HL-60 (cell line): ENCODE results near the gene STK17A.
"Not testable (repeated sequence)": the region's sequence is repeated elsewhere in the genome, so short reads cannot be mapped to it uniquely, and the experiment has no call there.

Source experiments
- DNase-seq, 2 experiments: peaks; one replicate each; pipeline ENCODE4 v3.0.0-alpha.2; 2010 to 2020; ENCODE audit warnings: low read depth in 1 of 2, low spot score in 1 of 2
- H3K27ac ChIP-seq: fragments of 250-450 bp; sonication (Bioruptor Pico); replicated peaks from 2 replicates; pipeline ENCODE4 v1.5.1; 2020; ENCODE audit warnings: mild to moderate bottlenecking, moderate library complexity
- H3K27me3 ChIP-seq: fragments of 250-450 bp; sonication (Bioruptor Pico); 2 replicates; pipeline ENCODE4 v1.5.1; 2021; ENCODE audit warnings: mild to moderate bottlenecking, moderate library complexity; ENCODE audit not compliant: insufficient read depth, poor library complexity, severe bottlenecking
- H3K4me3 ChIP-seq: replicated peaks from 2 replicates; pipeline ENCODE4 v1.5.1; 2011; ENCODE audit warnings: mild to moderate bottlenecking, control low read depth, low read length; ENCODE audit not compliant: insufficient read depth
- GABPA ChIP-seq: IDR thresholded peaks from 2 replicates; pipeline ENCODE4 v1.6.1; 2012; ENCODE audit warnings: low read depth
- POLR2AphosphoS5 ChIP-seq: IDR thresholded peaks from 2 replicates; pipeline ENCODE4 v1.6.1; 2012; ENCODE audit warnings: low read depth
- SPI1 ChIP-seq: IDR thresholded peaks from 2 replicates; pipeline ENCODE4 v1.6.1; 2012; ENCODE audit warnings: low read depth, mild to moderate bottlenecking, borderline replicate concordance
- TF ChIP-seq, protein P1 (sequence below): IDR thresholded peaks from one replicate; pipeline ENCODE4 v1.5.1; 2011; ENCODE audit warnings: low read length, control low read depth, inconsistent platforms; ENCODE audit not compliant: insufficient read depth
- TF ChIP-seq, protein P2 (sequence below): IDR thresholded peaks from 2 replicates; pipeline ENCODE4 v1.6.1; 2012; ENCODE audit warnings: low read depth; ENCODE audit not compliant: insufficient replicate concordance

The STK17A gene

DNA sequence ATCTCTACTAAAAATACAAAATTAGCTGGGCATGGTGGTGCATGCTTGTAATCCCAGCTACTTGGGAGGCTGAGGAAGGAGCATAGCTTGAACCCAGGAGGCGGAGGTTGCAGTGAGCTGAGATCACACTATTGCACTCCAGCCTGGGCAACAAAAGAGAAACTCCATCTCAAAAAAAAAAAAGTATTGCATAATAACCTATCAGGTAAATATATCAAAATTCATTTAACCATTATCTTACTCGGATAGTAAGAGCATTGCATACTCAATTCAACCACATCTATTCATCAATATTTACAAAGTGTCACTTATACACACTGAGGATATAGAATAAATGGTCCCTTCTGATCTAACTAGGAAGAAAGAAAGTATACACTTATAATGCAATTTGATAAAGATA, 9.1 kb upstream of the STK17A start:
- H3K4me3 ChIP-seq, DNase-seq, H3K27ac ChIP-seq, H3K27me3 ChIP-seq: not testable (repeated sequence)

DNA sequence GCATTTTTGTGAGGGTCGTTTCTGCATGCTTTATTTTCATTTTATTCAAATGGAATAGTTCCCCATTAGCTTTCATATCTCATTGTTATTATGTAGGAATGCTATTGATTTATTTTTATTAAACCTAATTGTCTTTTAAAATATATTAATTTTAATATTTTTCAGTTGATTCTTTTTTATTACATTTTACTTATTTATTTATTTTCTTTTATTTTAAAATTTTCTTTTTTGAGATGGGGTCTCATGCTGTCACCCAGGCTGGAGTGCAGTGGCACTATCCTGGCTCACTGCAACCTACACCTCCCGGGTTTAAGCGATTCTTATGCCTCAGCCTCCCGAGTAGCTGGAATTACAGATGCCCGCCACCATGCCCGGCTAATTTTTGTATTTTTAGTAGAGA, 7.4 kb upstream of the STK17A start:
- no peak overlapping the region for H3K27ac ChIP-seq
- H3K4me3 ChIP-seq, result no peak overlapping the region
- no peaks in the 10 kb centered on the region for H3K27me3 ChIP-seq
- TF ChIP-seq, protein P1, sequence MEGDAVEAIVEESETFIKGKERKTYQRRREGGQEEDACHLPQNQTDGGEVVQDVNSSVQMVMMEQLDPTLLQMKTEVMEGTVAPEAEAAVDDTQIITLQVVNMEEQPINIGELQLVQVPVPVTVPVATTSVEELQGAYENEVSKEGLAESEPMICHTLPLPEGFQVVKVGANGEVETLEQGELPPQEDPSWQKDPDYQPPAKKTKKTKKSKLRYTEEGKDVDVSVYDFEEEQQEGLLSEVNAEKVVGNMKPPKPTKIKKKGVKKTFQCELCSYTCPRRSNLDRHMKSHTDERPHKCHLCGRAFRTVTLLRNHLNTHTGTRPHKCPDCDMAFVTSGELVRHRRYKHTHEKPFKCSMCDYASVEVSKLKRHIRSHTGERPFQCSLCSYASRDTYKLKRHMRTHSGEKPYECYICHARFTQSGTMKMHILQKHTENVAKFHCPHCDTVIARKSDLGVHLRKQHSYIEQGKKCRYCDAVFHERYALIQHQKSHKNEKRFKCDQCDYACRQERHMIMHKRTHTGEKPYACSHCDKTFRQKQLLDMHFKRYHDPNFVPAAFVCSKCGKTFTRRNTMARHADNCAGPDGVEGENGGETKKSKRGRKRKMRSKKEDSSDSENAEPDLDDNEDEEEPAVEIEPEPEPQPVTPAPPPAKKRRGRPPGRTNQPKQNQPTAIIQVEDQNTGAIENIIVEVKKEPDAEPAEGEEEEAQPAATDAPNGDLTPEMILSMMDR, result no peak
- TF ChIP-seq GABPA (no peak), POLR2AphosphoS5 (no peak), SPI1 (no peak)
- TF ChIP-seq, protein P2, sequence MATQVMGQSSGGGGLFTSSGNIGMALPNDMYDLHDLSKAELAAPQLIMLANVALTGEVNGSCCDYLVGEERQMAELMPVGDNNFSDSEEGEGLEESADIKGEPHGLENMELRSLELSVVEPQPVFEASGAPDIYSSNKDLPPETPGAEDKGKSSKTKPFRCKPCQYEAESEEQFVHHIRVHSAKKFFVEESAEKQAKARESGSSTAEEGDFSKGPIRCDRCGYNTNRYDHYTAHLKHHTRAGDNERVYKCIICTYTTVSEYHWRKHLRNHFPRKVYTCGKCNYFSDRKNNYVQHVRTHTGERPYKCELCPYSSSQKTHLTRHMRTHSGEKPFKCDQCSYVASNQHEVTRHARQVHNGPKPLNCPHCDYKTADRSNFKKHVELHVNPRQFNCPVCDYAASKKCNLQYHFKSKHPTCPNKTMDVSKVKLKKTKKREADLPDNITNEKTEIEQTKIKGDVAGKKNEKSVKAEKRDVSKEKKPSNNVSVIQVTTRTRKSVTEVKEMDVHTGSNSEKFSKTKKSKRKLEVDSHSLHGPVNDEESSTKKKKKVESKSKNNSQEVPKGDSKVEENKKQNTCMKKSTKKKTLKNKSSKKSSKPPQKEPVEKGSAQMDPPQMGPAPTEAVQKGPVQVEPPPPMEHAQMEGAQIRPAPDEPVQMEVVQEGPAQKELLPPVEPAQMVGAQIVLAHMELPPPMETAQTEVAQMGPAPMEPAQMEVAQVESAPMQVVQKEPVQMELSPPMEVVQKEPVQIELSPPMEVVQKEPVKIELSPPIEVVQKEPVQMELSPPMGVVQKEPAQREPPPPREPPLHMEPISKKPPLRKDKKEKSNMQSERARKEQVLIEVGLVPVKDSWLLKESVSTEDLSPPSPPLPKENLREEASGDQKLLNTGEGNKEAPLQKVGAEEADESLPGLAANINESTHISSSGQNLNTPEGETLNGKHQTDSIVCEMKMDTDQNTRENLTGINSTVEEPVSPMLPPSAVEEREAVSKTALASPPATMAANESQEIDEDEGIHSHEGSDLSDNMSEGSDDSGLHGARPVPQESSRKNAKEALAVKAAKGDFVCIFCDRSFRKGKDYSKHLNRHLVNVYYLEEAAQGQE, result no peak
- DNase-seq, result no peak

DNA sequence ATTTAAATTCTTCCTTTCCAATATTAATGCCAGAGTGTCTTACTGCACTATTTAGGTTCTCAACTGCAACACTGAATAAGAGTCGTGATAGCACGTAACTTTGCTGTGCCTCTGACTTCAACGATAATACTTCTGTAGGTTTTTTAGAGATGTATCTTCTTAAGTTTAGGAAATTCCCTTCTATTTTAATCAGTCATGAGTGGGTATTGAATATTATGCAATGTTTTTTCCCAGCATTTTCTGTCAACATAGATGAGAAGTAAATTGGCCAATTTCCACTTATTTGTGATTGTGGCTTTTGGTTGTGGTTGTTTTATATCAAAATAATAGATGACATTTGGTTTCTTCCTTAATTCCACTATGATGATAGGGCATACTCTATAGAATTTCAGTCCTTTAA, 6.7 kb upstream of the STK17A start:
- no peak overlapping the region for H3K4me3 ChIP-seq

DNA sequence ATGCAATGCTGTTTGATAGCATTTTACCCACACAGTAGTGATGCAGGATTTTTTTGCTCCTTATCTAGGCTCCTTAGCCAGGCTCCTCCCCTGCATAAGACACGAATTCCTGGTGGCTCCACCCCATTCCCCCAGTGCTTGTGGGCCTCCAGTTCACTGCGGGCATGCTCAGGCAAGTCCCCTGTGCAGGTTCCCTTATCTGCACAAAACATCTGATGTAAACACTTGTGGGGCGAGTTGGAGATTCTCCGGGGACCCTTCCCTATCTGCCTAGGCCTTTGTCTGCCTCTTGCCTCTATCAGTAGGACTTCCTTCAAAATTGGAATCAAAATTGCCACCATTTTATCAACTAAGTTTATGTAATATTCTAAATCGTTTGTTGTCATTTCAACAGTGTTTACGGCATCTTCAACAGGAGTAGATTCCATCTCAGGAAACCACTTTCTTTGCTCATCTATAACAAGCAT, 5.4 kb upstream of the STK17A start:
- TF ChIP-seq GABPA (no peak), POLR2AphosphoS5 (no peak), SPI1 (no peak)
- TF ChIP-seq, protein P2, result no peak
- TF ChIP-seq, protein P1, result no peak
- H3K4me3 ChIP-seq, result no peak overlapping the region
- H3K27ac ChIP-seq, result no peak overlapping the region
- no peaks in the 10 kb centered on the region for H3K27me3 ChIP-seq
- DNase-seq, result no peak

More for the DNA sequence above, 6.7 kb upstream of the STK17A start:
- no peak for DNase-seq
- no peak overlapping the region for H3K27ac ChIP-seq
- no peak for TF ChIP-seq GABPA
- TF ChIP-seq, protein P1, result no peak
- TF ChIP-seq SPI1, result no peak
- TF ChIP-seq POLR2AphosphoS5, result no peak
- TF ChIP-seq, protein P2, result no peak
- no peaks in the 10 kb centered on the region for H3K27me3 ChIP-seq
